D721Med (cell line): ENCODE measurements around the gene NOL3.

Experiments used
- DNase-seq: peaks from one replicate; pipeline ENCODE4 v3.0.0; 2011; ENCODE audit warnings: low spot score; ENCODE audit not compliant: insufficient read length
- FAIRE-seq: peaks from 2 replicates; lab custom pipeline; 2011; peaks lifted over from hg19 to GRCh38; lab: Jason Lieb, UNC
- TF ChIP-seq, protein P1 (sequence below): IDR thresholded peaks from 2 replicates; pipeline ENCODE4 v1.5.1; 2012; ENCODE audit warnings: mild to moderate bottlenecking, control low read depth; ENCODE audit not compliant: insufficient read depth; ENCODE audit errors: missing control alignments

Gene NOL3

DNA sequence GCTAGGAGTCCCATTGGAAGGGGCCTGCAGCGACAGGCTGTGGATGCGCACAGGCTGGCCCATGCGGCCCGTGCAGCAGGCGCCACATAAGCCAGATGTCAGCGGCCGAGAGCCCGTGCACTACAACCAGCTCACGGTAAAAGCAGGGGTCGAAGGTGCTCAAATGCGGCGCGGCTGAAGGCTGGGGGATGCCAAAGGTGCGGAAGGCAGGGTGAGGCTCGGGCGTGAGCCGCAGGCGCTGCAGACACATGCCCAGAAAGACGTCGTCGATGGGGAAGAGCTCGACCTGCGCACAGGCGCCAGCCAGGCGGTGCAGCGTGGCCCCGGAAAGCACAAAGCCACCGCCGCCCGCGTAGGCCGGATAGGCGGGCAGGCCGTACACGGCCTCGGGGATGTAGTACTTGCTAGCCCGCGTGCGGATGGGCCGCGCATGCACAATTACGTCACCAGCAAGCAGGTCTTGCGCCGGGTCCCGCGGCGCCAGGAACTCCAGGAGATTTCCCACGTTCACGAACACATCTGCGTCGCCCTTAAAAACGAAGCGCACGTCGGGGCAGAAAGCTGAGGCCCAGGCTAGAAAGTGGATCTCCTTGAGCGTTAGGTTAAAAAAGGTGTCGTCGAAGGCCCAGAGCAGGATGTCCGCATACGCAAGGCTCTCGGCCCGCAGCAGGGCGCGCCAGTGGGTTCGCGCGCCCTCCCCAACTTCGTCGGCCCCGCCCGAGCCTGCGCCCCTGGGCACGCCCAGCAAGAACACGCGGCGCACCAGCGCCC lies 20.9 kb upstream of the NOL3 start:
- no peak for FAIRE-seq
- no peak for DNase-seq
- TF ChIP-seq, protein P1, sequence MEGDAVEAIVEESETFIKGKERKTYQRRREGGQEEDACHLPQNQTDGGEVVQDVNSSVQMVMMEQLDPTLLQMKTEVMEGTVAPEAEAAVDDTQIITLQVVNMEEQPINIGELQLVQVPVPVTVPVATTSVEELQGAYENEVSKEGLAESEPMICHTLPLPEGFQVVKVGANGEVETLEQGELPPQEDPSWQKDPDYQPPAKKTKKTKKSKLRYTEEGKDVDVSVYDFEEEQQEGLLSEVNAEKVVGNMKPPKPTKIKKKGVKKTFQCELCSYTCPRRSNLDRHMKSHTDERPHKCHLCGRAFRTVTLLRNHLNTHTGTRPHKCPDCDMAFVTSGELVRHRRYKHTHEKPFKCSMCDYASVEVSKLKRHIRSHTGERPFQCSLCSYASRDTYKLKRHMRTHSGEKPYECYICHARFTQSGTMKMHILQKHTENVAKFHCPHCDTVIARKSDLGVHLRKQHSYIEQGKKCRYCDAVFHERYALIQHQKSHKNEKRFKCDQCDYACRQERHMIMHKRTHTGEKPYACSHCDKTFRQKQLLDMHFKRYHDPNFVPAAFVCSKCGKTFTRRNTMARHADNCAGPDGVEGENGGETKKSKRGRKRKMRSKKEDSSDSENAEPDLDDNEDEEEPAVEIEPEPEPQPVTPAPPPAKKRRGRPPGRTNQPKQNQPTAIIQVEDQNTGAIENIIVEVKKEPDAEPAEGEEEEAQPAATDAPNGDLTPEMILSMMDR, result no peak

DNA sequence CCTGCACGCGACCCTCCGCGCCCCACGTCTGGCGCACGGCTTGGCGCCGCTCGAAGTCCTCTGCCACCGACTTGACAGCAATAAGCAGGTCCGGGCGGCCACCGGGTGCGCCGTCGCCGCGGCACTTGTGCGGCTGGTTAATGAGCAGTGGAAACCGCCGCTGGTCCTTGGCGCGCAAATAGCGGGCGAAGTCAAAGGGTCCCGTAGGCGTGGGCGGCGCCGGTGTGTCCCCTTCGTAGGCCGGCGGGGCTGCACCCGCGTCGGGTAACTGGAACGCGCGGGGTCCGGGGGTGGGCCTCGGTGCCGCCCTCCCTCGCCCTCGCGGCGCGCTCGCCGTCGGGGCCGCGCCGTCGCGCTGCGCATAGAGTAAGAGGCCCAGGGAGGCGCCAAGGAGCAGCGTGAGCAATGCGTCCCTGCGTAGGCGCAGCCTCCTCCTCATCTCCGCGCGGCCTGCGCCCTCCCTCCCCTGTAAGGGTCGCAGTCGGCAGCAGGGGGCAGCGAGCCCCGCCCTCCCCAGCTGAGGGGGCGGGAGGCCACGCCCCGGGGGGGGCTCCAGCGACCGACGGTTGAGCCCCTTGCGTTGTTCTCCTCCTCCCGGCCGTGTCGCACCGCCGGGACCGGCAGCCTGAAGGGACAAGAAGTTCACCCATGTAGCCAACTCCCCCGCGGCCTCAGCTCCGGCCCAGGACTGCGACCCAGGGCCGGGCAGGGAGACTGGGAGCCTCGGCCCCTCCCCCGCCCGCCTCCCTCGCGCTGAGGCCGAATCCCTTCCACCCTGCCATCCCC lies 20.1 kb upstream of the NOL3 start:
- DNase-seq, result no peak

DNA sequence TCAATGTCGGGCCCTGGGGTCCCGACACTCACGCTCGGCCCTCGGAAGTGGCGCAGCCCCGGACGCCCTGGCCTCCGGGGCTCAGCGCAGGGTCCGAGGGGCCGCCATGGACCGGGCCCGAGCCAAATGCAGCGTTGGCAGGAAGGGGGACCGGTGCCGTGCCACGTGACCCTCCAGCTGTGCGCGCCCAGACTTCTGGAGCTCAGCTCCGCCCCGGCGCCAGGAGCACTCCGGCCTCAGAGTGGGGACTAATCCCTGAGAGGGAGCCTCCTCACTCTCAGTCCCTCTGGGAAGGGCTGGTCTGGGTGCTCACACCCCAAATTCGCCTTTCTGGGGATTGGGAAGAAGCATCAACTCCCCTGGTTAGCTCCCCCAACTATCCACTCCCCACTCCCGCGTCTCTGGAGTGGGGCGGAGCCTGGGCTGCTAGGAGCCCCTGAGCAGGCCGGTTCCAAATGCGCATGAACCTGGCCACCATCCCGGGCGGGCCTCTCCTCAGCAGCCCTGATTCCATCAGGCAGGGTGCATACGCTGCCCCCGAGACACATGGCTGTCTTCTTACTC lies 19.4 kb upstream of the NOL3 start, which contains the start of gene B3GNT9:
TSS of gene B3GNT9 (minus strand) at position 166 of the 564 bp plus-strand sequence. CDS start 513 bp downstream, outside the sequence.
- TF ChIP-seq, protein P1, result no peak
- FAIRE-seq, result no peak
- DNase-seq, result no peak

More for the DNA sequence above, 20.1 kb upstream of the NOL3 start:
- TF ChIP-seq, protein P1, result no peak
- FAIRE-seq, result no peak

DNA sequence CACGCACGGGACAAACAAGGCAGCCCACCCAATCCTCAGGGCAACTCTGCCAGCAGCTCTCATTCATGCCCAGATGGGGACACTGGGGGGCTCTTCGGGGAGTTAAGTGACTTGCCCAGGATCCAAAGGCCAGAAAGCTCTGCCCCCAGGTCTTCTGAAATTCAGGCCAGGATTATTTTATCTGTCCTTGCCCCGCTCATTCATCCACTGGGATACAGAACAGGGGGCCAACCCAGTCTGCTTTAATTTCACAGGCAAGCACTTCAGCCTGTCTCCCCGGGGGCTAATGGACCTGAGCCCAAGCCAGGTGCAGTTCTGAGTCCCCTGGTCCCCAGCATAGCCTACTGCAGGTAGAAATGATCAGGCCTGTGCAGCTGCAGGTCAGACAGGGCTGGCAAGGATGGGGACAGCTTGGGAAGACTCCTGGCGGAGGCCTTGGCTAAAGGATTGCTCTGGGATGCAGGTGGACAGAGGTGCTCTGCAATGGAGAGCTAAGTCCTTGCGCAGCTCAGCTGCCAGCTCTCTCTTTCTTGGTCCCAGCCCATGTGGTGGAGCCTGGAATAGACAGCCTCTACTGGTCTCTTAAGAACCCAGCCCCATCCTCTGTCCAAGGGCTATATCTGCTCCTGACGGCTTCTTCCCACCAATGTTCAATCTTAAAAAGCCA lies 18.8 kb upstream of the NOL3 start:
- DNase-seq (no peak), FAIRE-seq (no peak)
- TF ChIP-seq, protein P1, result no peak

DNA sequence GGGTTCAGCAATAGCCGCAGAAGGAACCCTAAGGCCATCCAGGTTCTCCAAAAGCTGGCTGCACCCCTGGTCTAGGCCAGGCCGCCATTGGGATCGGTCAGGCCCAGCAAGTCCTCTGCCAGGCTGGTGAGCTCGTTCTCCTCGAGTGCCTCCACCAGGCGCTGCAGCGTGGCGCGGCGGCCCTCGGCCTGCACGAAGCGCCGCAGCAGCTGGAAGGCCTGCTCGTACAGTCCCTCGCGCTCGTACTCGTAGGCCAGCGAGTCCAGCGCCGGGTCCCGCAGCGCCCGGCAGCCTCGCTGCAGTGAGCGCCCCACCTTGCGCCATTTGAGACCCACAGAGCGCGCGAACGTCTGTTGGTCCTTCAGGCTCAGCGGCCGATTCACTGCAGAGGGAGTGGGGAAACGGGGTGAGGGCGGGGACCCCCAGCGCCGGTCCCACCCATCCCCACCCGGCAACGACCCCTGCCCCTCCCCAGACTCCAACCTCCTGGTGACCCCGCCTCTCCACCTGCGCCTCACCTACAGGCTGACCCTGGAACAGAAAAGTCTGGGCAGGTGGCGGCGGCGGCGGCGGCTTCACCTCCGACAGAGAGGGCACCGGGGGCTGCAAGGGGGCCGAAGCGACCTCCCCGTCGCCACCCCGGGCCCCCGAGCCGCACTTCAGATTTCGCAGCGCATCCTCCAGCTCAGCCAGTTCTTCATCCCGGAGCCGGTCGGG lies 15.6 kb upstream of the NOL3 start:
- no peak for FAIRE-seq
- DNase-seq, result no peak
- TF ChIP-seq, protein P1, result no peak
